ENCODE data around the gene MME.

MME gene

DNA sequence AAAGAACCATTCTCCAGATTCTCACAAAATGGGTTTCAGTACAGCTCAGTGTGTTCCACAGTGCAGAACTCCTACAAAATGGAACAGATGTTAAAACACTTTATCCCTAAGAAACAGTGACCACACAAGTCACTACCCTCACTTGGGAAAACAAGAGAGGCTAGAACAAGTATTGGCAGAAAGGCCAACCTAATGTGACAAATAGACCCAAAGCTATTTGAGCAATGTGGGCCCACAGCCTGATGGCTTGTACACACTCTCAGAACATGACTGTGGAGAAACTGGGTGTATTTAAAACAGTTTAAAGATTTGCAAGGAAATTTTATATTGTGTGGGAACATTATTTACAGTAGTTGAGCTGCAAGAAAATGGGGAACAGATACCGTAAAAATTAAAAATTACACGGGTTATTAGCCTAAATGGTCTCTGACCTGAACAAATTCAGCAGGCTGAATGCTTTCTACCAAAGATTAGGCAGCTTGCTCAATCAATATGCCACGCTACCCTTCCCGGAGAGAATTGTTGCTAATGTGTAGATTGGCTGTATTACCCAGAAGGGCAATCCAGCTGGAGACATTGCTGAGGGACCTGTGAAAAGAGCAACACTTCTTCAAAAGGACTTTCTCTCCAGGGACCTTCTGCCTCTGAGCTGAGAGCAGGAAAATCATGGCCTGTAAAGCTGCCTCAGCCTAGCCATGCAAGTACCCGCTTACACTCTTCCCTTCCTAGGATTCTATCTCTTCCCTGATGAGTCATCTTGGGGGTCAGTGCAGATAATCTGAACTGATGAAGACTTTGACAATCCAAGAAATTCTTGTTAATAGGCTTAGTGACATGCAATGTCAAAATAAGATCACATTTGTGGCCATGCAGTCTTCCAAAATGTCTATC is 116.3 kb downstream of the MME start:
- TF ChIP-seq, protein P1, sequence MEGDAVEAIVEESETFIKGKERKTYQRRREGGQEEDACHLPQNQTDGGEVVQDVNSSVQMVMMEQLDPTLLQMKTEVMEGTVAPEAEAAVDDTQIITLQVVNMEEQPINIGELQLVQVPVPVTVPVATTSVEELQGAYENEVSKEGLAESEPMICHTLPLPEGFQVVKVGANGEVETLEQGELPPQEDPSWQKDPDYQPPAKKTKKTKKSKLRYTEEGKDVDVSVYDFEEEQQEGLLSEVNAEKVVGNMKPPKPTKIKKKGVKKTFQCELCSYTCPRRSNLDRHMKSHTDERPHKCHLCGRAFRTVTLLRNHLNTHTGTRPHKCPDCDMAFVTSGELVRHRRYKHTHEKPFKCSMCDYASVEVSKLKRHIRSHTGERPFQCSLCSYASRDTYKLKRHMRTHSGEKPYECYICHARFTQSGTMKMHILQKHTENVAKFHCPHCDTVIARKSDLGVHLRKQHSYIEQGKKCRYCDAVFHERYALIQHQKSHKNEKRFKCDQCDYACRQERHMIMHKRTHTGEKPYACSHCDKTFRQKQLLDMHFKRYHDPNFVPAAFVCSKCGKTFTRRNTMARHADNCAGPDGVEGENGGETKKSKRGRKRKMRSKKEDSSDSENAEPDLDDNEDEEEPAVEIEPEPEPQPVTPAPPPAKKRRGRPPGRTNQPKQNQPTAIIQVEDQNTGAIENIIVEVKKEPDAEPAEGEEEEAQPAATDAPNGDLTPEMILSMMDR (IDR thresholded peaks at IDR 0.05; ENCODE audit: low read depth, low read length, missing control alignments) = no peak
- no peak for DNase-seq (ENCODE audit: low read depth)
- H3K4me3 ChIP-seq (ENCODE audit: low read depth, low read length) = no peak overlapping the region

DNA sequence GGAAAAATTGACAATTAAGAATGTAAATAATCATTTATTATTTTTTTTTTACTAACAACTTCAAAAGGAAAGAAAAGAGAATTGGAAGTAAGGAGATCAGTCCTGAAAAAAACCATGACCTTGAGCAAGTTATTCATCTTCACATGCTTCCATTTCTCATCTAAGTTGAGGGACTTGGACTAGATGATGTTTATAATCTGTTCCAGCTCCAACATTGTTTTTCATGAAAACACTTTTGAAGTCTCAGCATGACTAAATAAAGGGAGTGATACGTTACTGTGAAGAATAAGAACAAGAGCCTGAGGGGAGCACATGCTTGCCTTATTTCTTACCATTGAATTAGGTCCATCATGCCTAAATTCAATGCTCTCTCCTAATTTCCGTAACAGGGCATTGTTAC is 117.7 kb downstream of the MME start:
- no peak overlapping the region for H3K4me3 ChIP-seq (ENCODE audit: low read depth, low read length)
- TF ChIP-seq, protein P1 (IDR thresholded peaks at IDR 0.05; ENCODE audit: low read depth, low read length, missing control alignments) = no peak
- no peak for DNase-seq (ENCODE audit: low read depth)

DNA sequence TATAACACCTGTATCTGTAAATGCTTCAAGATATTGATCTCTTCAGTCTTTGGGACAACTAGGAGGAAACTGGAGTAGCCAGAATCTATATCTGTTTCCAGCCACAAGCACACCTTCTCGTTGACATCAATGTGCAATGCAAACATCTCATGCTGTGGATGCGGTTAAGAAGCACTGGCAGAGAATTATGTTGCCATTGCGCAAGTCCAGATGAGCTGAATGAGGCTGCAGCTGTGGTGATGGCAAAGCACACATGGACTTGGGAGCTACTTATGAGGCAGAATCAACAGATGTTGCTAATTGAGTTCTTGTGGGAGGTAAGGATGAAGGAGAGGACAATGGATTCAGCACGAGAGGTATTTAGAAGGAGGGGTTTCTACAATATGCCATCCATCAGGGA is 122.5 kb downstream of the MME start:
- no peak for DNase-seq (ENCODE audit: low read depth)
- H3K4me3 ChIP-seq (ENCODE audit: low read depth, low read length) = no peak overlapping the region
- TF ChIP-seq, protein P1 (IDR thresholded peaks at IDR 0.05; ENCODE audit: low read depth, low read length, missing control alignments) = no peak

DNA sequence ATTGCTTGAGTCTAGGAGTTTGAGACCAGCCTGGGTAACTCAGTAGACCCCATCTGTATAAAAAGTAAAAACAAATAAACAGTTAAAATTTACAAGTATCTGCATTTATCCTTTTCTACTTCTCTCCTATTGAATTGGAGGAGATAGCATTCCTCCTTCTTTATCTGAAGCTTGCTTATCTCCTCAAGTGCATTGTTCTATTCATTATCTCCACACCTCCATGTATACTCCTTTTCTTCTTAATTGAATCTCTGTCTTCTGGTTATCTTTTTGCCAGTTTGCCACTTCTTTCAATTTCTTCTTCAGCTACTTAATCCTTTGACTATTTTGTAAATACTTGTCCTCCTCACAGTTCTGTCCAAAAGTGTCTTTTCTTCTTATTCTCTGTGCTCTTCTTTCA is 124.7 kb downstream of the MME start:
- TF ChIP-seq, protein P1 (IDR thresholded peaks at IDR 0.05; ENCODE audit: low read depth, low read length, missing control alignments) = no peak
- no peak overlapping the region for H3K4me3 ChIP-seq (ENCODE audit: low read depth, low read length)
- DNase-seq (ENCODE audit: low read depth) = no peak

DNA sequence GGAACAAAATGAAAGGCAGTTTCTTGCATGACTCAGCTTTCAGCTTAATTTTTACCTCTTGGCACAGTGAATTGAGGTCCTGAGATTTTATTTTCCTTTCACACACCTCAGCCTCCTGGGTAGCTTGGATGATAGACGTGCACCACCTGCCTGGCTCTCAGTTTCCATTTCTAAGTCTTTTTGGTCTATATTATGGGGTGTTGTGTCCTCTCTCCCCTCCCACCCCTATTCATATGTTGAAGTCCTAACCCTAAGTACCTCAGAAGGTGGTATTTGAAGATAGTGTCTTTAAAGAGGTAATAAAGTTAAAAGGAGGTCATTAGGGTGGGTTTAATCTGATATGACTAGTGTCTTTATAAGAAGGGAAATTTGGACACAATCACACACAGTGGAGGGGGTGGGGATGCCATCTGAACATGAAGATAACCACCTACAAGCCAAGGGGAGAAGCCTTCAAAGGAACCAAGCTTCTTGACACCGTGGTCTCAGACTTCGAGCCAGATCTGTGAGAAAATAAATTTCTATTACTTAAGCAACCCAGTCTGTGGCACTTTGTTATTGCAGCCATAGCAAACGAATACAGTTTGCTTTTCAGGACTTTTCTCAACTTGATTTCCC is 128.2 kb downstream of the MME start:
- TF ChIP-seq, protein P1 (IDR thresholded peaks at IDR 0.05; ENCODE audit: low read depth, low read length, missing control alignments) = no peak
- DNase-seq (ENCODE audit: low read depth) = no peak
- H3K4me3 ChIP-seq (ENCODE audit: low read depth, low read length) = no peak overlapping the region

DNA sequence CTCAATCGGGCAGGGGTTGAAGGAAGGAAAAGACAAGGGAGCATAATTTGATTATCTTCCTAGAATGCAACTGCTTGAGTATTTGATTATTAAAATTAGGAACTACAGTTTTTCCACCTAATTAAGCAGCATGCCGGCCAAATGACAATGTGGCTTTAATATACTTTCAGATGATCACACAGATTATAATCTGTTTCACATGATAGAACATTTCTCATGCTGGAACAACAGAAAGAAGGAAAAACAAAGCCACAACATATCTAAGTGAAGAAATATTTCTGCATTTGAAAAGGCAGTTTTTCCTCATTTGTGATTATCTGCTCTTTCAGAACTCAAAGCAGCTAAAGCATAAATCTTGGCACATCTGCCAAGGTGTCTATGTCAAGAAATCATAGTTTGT is 130.6 kb downstream of the MME start:
- no peak overlapping the region for H3K4me3 ChIP-seq (ENCODE audit: low read depth, low read length)
- TF ChIP-seq, protein P1 (IDR thresholded peaks at IDR 0.05; ENCODE audit: low read depth, low read length, missing control alignments) = no peak
- no peak for DNase-seq (ENCODE audit: low read depth)

All from GM12864 (cell line).